Hepatocyte (in vitro differentiated cells): ENCODE measurements around the gene FARP1. TPM values are rescaled to one million over a fixed set of nuclear protein-coding genes. Genes with fewer than 3 reads are reported as not detected.

ENCODE experiments used
- DNase-seq: peaks from one replicate; pipeline ENCODE4 v3.0.0-alpha.2; 2016; ENCODE audit warnings: low spot score
- H2AFZ ChIP-seq: fragments of 200-600 bp; sonication (generic); 2 replicates; pipeline ENCODE4 v1.6.0; 2016; ENCODE audit warnings: antibody characterized with exemption, mild to moderate bottlenecking
- H3K27ac ChIP-seq: fragments of 200-600 bp; sonication (generic); 2 replicates; pipeline ENCODE4 v1.5.1; 2016; ENCODE audit warnings: mild to moderate bottlenecking
- H3K27me3 ChIP-seq: fragments of 200-600 bp; sonication (generic); 2 replicates; pipeline ENCODE4 v1.6.1; 2016
- H3K36me3 ChIP-seq: fragments of 200-600 bp; sonication (generic); replicated peaks from 2 replicates; pipeline ENCODE4 v1.5.1; 2016; ENCODE audit warnings: low read depth; ENCODE audit not compliant: insufficient read depth
- H3K4me1 ChIP-seq: fragments of 200-600 bp; sonication (generic); 2 replicates; pipeline ENCODE4 v1.5.1; 2016; ENCODE audit warnings: mild to moderate bottlenecking, moderate library complexity; ENCODE audit not compliant: insufficient read depth
- H3K4me2 ChIP-seq: fragments of 200-600 bp; sonication (generic); 2 replicates; pipeline ENCODE4 v1.6.0; 2016
- H3K4me3 ChIP-seq: fragments of 200-600 bp; sonication (generic); 2 replicates; pipeline ENCODE4 v1.5.1; 2016; ENCODE audit warnings: mild to moderate bottlenecking
- H3K79me2 ChIP-seq: fragments of 200-600 bp; sonication (generic); 2 replicates; pipeline ENCODE4 v1.6.0; 2017; ENCODE audit warnings: mild to moderate bottlenecking
- H3K9me2 ChIP-seq: fragments of 200-600 bp; sonication (generic); replicated peaks from 2 replicates; pipeline ENCODE4 v1.6.0; 2017; ENCODE audit warnings: mild to moderate bottlenecking; ENCODE audit not compliant: insufficient read depth
- H3K9me3 ChIP-seq: fragments of 200-600 bp; sonication (generic); 2 replicates; pipeline ENCODE4 v1.5.1; 2016; ENCODE audit warnings: low read depth, mild to moderate bottlenecking
- H4K20me1 ChIP-seq: fragments of 200-600 bp; sonication (generic); 2 replicates; pipeline ENCODE4 v1.6.0; 2016; ENCODE audit warnings: mild to moderate bottlenecking; ENCODE audit not compliant: insufficient read depth, poor library complexity, severe bottlenecking
- CTCF ChIP-seq: fragments of 200-600 bp; sonication (generic); IDR thresholded peaks from 2 replicates; pipeline ENCODE4 v1.5.1; 2016; ENCODE audit warnings: antibody characterized with exemption, mild to moderate bottlenecking; ENCODE audit not compliant: poor library complexity
- EZH2 ChIP-seq: fragments of 200-600 bp; sonication (generic); IDR thresholded peaks from 2 replicates; pipeline ENCODE4 v1.6.1; 2016; ENCODE audit warnings: antibody characterized with exemption, mild to moderate bottlenecking, borderline replicate concordance
- EZH2phosphoT487 ChIP-seq: fragments of 200-600 bp; sonication (generic); IDR thresholded peaks from one replicate; pipeline ENCODE4 v1.6.1; 2018; ENCODE audit warnings: antibody characterized with exemption, mild to moderate bottlenecking, low read depth, moderate library complexity; ENCODE audit not compliant: unreplicated experiment, severe bottlenecking
- WGBS: methylation state at CpG from one replicate; pipeline ENCODE4 v1.1.6; 2016; ENCODE audit warnings: low lambda C conversion rate; ENCODE audit errors: missing lambda C conversion rate; 5-methylcytosine and 5-hydroxymethylcytosine counted together
- polyA plus RNA-seq: library from polyadenylated mRNA; unstranded; fragments of >200 nt; fragmentation: Nextera tagmentation; extraction: Ambion mirVana; gene quantifications from 2 replicates; pipeline ENCODE4 v1.2.1, GENCODE V29; 2016
- total RNA-seq: library from RNA; depleted of rRNA; stranded (reverse); fragments of >200 nt; gene quantifications from 2 replicates; pipeline ENCODE4 v1.2.3, GENCODE V29; 2014

Gene FARP1
- total and polyA plus RNA-seq, 2 experiments from 2014 or later: 35.5 to 68.7 TPM

- 80% methylated on average over 5 of the region's 5 CpGs for whole genome bisulfite sequencing
- no peak for TF ChIP-seq EZH2phosphoT487
- TF ChIP-seq EZH2: no peak
- no peak for TF ChIP-seq CTCF
- DNase-seq: no peak
- Histone ChIP-seq H3K4me1 (no peaks in the 10 kb centered on the region), H3K9me3 (no peaks in the 10 kb centered on the region), H3K27me3 (no peaks in the 10 kb centered on the region), H3K79me2 (no peaks in the 10 kb centered on the region), H4K20me1 (no peaks in the 10 kb centered on the region), H3K36me3 (no peaks in the 10 kb centered on the region), H3K9me2 (no peaks in the 10 kb centered on the region), H3K4me2 (no peak overlapping the region), H3K4me3 (no peak overlapping the region), H2AFZ (no peak overlapping the region), H3K27ac (no peak overlapping the region)
Measured at GRCh38 chr13:98097749-98098148, 45.1 kb upstream of the FARP1 start.

- no peaks in the 10 kb centered on the region for H3K79me2 ChIP-seq
- H2AFZ ChIP-seq: no peak overlapping the region
- TF ChIP-seq EZH2 (no peak), EZH2phosphoT487 (no peak), CTCF (no peak)
- H3K27ac ChIP-seq: no peak overlapping the region
- no peaks in the 10 kb centered on the region for H3K27me3 ChIP-seq
- 89% methylated on average over 7 of the region's 7 CpGs for WGBS
- H4K20me1 ChIP-seq: no peaks in the 10 kb centered on the region
- no peaks in the 10 kb centered on the region for H3K4me1 ChIP-seq
- H3K4me2 ChIP-seq: no peak overlapping the region
- no peaks in the 10 kb centered on the region for H3K9me3 ChIP-seq
- H3K4me3 ChIP-seq: no peak overlapping the region
- no peak for DNase-seq
- no peaks in the 10 kb centered on the region for H3K36me3 ChIP-seq
- no peaks in the 10 kb centered on the region for H3K9me2 ChIP-seq
Measured at GRCh38 chr13:98098516-98098915, 44.4 kb upstream of the FARP1 start.

GRCh38 chr13:98099627-98100026 lies 43.3 kb upstream of the FARP1 start:
- H3K4me3 ChIP-seq: no peak overlapping the region
- no peaks in the 10 kb centered on the region for H3K9me3 ChIP-seq
- no peaks in the 10 kb centered on the region for H3K27me3 ChIP-seq
- H3K79me2 ChIP-seq: no peaks in the 10 kb centered on the region
- no peaks in the 10 kb centered on the region for H3K36me3 ChIP-seq
- DNase-seq: no peak
- H3K4me2 ChIP-seq: no peak overlapping the region
- WGBS: 83% methylated on average over 4 of the region's 4 CpGs
- no peak for TF ChIP-seq EZH2
- TF ChIP-seq EZH2phosphoT487: no peak
- no peak for TF ChIP-seq CTCF
- no peaks in the 10 kb centered on the region for H3K9me2 ChIP-seq
- no peaks in the 10 kb centered on the region for H4K20me1 ChIP-seq
- no peak overlapping the region for H2AFZ ChIP-seq
- no peak overlapping the region for H3K27ac ChIP-seq
- no peaks in the 10 kb centered on the region for H3K4me1 ChIP-seq

DNA sequence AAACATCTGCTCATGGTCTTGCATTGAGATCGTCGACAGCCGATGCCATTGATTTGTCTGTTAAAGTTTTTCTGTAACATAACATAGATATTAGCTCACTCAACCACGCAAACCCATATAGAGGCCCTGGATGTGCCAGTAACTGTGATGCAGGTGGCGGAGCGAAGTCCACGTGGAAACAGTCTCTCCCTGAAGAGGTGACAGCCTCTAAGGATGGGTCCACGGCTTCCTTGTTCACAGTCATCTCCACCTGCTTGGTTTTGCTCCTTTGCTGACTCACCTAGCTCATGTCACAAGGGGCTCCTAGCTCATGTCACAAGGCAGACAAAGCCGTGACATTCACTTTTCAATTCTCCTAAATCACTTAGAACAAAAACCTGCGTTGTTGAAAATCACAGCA lies 42.4 kb upstream of the FARP1 start:
- no peak for TF ChIP-seq EZH2
- no peak for TF ChIP-seq EZH2phosphoT487
- no peak for TF ChIP-seq CTCF
- Histone ChIP-seq H4K20me1 (no peaks in the 10 kb centered on the region), H3K4me3 (no peak overlapping the region), H3K79me2 (no peaks in the 10 kb centered on the region), H3K27ac (no peak overlapping the region), H3K4me2 (no peak overlapping the region), H3K36me3 (no peaks in the 10 kb centered on the region), H2AFZ (no peak overlapping the region), H3K27me3 (no peaks in the 10 kb centered on the region), H3K9me2 (no peaks in the 10 kb centered on the region), H3K4me1 (no peaks in the 10 kb centered on the region), H3K9me3 (no peaks in the 10 kb centered on the region)
- WGBS: 96% methylated on average over 10 of the region's 10 CpGs
- peak; percentile 39 for DNase-seq
